ENCODE measurements around the gene IFNGR1. TPM values are rescaled to one million over a fixed set of nuclear protein-coding genes. Genes with fewer than 3 reads are reported as not detected.

The IFNGR1 gene
- total RNA-seq, 1 experiment from 2014 or later: 31.1 TPM

DNA sequence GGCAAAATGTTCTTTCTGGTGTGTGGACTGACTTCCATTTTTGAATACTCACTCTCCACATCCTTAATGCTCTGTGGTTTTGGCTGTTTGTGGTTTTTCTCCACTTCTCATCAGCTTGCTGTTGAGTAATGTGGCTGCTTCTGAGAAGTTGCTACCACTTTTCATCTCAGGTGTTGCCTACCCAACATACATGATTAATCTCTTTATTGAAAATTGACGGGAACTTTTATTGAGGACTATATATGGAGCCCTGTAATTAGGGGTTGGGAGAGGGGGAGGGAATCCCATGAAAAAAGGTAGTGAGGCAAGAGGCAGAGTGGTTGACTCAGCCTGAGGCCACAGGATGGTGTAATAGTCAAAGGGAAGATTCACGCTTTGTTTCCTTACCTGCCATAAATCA lies 63.4 kb downstream of the IFNGR1 start:
- peak; percentile 68 for DNase-seq (ENCODE audit: low read depth)

DNA sequence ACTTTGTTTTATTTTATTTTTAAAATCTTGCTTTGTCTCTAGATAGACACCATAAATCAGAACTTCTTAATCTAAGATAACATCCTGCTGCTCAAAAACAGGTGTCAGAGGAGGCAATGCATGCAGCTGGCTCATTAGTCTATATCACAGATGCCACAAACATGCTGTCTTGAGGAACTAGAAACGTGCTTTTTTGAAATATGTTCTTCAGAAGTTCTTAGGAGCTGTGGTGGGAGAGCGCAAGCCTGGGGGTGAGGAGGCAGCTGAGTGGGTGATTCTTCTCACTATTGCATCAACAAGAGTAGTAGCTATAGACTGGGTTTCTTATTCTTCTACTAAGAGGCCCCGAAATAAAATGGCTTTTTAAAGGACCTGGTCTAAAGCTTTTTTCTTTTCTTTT lies 69.1 kb downstream of the IFNGR1 start:
- DNase-seq (ENCODE audit: low read depth): no peak

DNA sequence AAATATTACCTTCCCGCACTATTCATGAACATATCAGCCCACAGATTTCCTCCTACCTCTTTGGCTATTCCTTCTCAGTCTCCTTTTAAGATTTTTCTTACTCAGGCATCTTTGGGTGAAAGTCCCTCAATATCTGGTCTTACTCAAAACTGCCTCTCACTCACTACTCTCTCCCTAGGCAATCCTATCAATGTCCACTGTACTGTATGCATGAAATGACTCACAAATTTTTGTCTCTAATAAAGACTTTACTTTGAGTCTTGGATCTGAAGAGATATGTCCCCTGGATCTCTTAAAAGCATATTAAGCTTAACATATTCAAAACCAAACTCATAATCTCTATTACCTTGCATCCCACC lies 70.2 kb downstream of the IFNGR1 start:
- no peak for DNase-seq (ENCODE audit: low read depth)

DNA sequence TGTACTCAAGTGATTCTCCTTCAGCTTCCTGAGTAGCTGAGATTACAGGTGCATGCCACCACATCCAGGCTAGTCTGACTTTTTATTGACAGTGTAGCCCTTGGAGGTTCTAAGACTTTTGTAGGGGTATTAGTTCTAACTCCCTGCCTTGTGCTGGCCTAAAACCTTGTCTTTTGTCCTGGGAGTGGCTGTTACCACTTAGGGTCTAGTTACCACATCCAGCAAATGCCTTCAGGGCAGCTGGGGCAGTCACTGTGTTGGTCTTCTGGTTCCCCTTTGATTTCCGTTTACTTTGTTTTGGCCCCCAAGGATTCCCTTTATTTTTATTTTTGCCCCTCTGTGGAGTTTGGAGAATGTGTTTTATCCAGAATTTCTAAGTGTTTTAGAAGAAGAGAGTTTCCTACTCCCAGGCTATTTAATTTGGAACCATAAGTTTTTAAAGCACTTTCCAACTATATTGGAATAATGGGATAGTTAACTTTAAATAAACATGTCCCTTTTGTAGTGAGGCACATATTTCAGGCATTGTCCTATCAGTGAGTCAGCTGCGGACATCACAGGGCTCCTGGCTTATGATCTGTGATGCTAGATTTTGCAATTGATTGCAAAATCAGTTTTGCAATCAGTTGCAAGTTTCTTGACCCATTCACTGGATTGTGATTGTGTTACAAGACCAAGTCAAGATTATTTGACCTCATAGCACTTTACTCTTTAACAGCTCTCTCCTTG lies 70.7 kb downstream of the IFNGR1 start:
- DNase-seq (ENCODE audit: low read depth): no peak

Other genes with a start within 250 kb of the IFNGR1 start
- 0.27 and 0.57 TPM in 2 replicates for gene IL20RA, start 174.4 kb downstream of the IFNGR1 start, total RNA-seq (2014; rRNA removed; shearing (Covaris generic))
- gene IL22RA2, start 45.7 kb downstream of the IFNGR1 start, total RNA-seq (2014; rRNA removed; shearing (Covaris generic)): not detected in 2 replicates

All from Daoy (cell line).